Cardiac muscle cell (in vitro differentiated cells and primary cell): Measurements from ENCODE around the gene CCDC121. TPM values are rescaled to one million over a fixed set of nuclear protein-coding genes. Genes with fewer than 3 reads are reported as not detected.
"Not testable (repeated sequence)": the region's sequence is repeated elsewhere in the genome, so short reads cannot be mapped to it uniquely, and the experiment has no call there.

Source experiments
- DNase-seq, 2 donors: peaks; one replicate each; pipeline versions ENCODE4 v3.0.0 to v3.0.0-alpha.2; 2010 to 2017; ENCODE audit warnings: low read depth in 1 of 2, low spot score in 1 of 2
- H3K27ac ChIP-seq: fragments of 200-600 bp; sonication (generic); 2 replicates; pipeline ENCODE4 v1.5.1; 2016
- H3K27me3 ChIP-seq: fragments of 200-600 bp; sonication (generic); 2 replicates; pipeline ENCODE4 v1.6.0; 2016; ENCODE audit warnings: control low read depth
- H3K36me3 ChIP-seq: fragments of 200-600 bp; sonication (generic); 2 replicates; pipeline ENCODE4 v1.5.1; 2016; ENCODE audit warnings: control low read depth
- H3K4me1 ChIP-seq: fragments of 200-600 bp; sonication (generic); 2 replicates; pipeline ENCODE4 v1.8.1; 2017; ENCODE audit warnings: low read depth, mild to moderate bottlenecking, mixed run types
- H3K4me3 ChIP-seq: fragments of 200-600 bp; sonication (generic); 2 replicates; pipeline ENCODE4 v1.5.1; 2016; ENCODE audit warnings: mild to moderate bottlenecking
- H3K9me3 ChIP-seq: fragments of 200-600 bp; sonication (generic); 2 replicates; pipeline ENCODE4 v1.5.1; 2017; ENCODE audit warnings: low read depth, mild to moderate bottlenecking, control low read depth
- CTCF ChIP-seq: IDR thresholded peaks from 2 replicates; pipeline ENCODE4 v1.5.1; 2012; ENCODE audit warnings: low read depth, mild to moderate bottlenecking, low read length
- polyA plus RNA-seq: library from polyadenylated mRNA; unstranded; fragments of >200 nt; fragmentation: Nextera tagmentation; extraction: Ambion mirVana; gene quantifications from 2 replicates; pipeline ENCODE4 v1.2.1, GENCODE V29; 2016
- total RNA-seq: library from RNA; depleted of rRNA; stranded (reverse); fragments of >200 nt; gene quantifications from 2 replicates; pipeline ENCODE4 v1.2.3, GENCODE V29; 2016

The CCDC121 gene
- total and polyA plus RNA-seq, 2 experiments from 2014 or later = 5.1 to 6.1 TPM

DNA sequence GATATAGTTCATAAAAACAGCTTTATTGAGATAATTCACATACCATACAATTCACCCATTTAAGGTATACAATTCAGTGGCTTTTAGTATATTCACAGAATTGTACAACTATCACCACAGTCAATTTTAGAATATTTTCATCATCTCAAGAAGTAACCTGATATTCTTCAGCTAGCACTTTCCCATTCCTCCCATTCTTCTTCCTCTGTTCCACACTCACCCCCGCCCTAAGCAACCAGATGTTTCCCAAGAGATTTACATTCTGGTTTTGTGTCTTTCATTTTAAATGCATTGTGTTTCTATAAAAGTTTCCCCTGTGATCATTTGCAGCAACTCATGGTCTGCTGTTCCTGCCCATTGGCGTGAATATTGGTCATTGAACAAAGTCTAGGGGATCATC, 5.5 kb upstream of the CCDC121 start:
- Histone ChIP-seq H3K27me3 (no peaks in the 10 kb centered on the region), H3K27ac (no peak overlapping the region), H3K9me3 (no peaks in the 10 kb centered on the region), H3K36me3 (peaks cover 60% of the 10 kb centered on the region), H3K4me3 (no peak overlapping the region), H3K4me1 (no peaks in the 10 kb centered on the region)
- no peak for TF ChIP-seq CTCF
- DNase-seq = no peak

DNA sequence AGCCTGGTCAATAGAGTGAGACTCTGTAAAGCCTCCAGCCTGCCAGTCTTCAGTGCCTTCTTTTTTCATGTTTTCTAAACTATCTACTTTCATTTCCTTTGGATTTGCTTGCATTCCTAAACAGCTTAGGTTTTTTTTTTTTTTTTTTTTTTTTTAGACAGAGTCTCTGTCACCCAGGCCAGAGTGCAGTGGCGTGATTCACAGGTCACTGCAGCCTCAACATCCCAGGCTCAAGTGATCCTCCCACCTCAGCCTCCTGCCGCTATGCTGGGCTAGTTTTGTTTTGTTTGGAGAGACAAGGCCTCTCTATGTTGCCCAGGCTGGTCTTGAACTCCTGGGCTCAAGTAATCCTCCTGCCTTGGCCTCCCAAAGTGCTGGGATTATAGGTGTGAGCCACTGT, 1.4 kb upstream of the CCDC121 start:
- not testable (repeated sequence) for DNase-seq, H3K4me3 ChIP-seq, H3K9me3 ChIP-seq, H3K4me1 ChIP-seq, H3K27me3 ChIP-seq, H3K27ac ChIP-seq
- H3K36me3 ChIP-seq = peaks cover 35% of the 10 kb centered on the region

DNA sequence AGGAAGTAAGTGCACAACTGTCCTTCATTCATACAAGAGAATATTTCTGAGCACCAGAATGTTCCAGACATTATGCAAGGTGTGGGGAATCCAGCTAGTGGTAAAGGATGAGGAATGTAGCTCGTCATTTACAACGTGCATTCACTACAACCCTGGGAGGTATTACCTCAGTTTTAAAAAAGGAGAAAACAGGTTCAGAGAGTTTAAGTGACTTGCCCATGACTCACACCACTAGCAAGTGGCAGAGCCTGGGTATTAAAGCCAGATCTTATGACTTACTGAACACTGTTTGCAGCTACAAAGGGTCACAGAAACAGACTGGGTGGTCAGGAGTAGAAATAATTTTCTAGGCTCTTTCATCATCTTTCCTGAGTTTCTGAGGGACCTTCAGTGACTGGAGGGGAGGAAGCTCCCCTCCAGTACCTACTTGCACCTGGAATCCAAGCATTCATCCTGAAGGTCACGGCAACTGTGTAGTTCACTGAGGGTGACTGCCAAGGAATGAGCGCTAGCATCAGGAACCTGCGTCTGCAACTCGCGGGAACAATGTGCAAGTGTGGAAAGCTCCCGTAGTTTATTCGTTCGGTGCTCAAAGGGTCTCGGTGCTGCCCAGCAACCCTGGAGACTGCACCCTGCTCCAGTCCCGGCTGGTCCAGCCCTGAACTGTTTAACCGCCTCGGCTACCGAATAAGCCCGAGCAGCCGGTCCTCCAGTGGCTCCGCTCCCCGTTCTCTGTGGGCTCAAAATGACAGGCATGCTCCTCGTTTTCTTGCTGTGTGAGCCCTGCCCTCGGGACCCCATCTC, 647 bp downstream of the CCDC121 start:
- TF ChIP-seq CTCF = no peak
- Histone ChIP-seq H3K4me3 (peak overlapping the region; percentile 71), H3K27ac (no peak overlapping the region), H3K27me3 (no peaks in the 10 kb centered on the region), H3K4me1 (no peaks in the 10 kb centered on the region), H3K9me3 (no peaks in the 10 kb centered on the region), H3K36me3 (peaks cover 25% of the 10 kb centered on the region)
- peak; percentile 42 to 75 for DNase-seq

DNA sequence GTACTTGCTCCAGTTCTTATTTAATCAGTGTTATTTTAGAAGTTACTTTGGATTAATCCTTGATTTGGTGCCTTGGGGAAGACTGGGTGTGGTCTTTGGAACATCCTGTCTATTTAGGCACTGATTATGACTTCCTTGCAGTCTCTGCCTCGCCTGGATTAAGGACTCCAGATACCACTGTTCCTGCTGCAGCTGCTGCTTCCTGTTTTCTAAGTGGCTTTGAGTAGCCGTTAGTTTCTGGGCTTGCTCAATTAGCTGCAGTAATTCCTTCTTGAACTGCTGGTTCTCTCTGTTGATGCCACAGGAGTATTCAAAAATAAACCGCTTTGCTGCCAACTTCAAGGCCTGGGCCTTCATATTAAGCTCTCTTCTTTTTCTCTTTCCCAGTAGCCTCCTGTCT, 1.9 kb downstream of the CCDC121 start:
- not testable (repeated sequence) for H3K9me3 ChIP-seq, DNase-seq, H3K4me1 ChIP-seq, H3K27me3 ChIP-seq, H3K27ac ChIP-seq, H3K4me3 ChIP-seq
- peaks cover 15% of the 10 kb centered on the region for H3K36me3 ChIP-seq

DNA sequence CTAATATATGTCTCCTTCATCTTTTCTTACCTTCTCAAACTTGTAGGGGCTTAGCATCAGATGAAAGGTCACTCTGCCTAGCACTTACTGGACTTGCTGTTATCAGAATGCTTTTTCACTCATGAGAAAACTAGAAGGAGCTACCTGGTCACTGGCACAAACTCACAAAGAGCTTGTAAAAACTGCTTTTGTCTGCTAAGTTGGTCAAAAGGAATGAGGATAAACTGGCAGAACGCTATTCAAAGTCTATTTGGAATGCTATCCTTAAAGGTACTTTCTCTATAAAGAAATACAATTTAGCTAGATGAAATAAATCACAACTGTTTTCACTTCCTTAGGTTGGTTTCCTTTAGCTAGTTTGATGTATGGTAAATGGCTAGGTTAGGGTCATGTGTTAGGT, 2.5 kb downstream of the CCDC121 start:
- H3K9me3 ChIP-seq, H3K27ac ChIP-seq, H3K36me3 ChIP-seq, H3K4me1 ChIP-seq, H3K4me3 ChIP-seq, H3K27me3 ChIP-seq, DNase-seq: not testable (repeated sequence)

GRCh38 chr2:27624943-27625342, 3.9 kb downstream of the CCDC121 start:
- Histone ChIP-seq H3K4me1 (no peaks in the 10 kb centered on the region), H3K27me3 (no peaks in the 10 kb centered on the region), H3K36me3 (peaks cover 8% of the 10 kb centered on the region), H3K27ac (no peak overlapping the region), H3K9me3 (no peaks in the 10 kb centered on the region), H3K4me3 (no peak overlapping the region)
- no peak for DNase-seq
- no peak for TF ChIP-seq CTCF

- DNase-seq = peak in 1 of 2 donors; percentile 53
- H3K9me3 ChIP-seq = no peaks in the 10 kb centered on the region
- no peak for TF ChIP-seq CTCF
- H3K4me1 ChIP-seq = no peaks in the 10 kb centered on the region
- H3K4me3 ChIP-seq = no peak overlapping the region
- H3K27ac ChIP-seq = no peak overlapping the region
- peaks cover 15% of the 10 kb centered on the region for H3K36me3 ChIP-seq
- no peaks in the 10 kb centered on the region for H3K27me3 ChIP-seq
Measured at GRCh38 chr2:27622921-27623384, 5.9 kb downstream of the CCDC121 start.
